Neural cell (in vitro differentiated cells): ENCODE measurements around the gene B3GAT2. TPM values are rescaled to one million over a fixed set of nuclear protein-coding genes. Genes with fewer than 3 reads are reported as not detected.

Source experiments
- H2AFZ ChIP-seq: fragments of 200-600, 300-800 bp; sonication (generic), shearing (Covaris generic); 2 replicates; pipeline ENCODE4 v1.6.0; 2014; ENCODE audit warnings: low read depth, mild to moderate bottlenecking, antibody characterized with exemption, low read length, moderate library complexity
- H3F3A ChIP-seq: fragments of 200-600 bp; shearing (Covaris generic); 2 replicates; pipeline ENCODE4 v1.6.1; 2016; ENCODE audit warnings: mild to moderate bottlenecking, moderate library complexity, mixed read lengths, antibody characterized with exemption, low read length; ENCODE audit not compliant: insufficient read depth, poor library complexity, severe bottlenecking
- H3K27ac ChIP-seq: fragments of 200-600, 300-800 bp; sonication (generic), shearing (Covaris generic); 2 replicates; pipeline ENCODE4 v1.5.1; 2014; ENCODE audit warnings: mild to moderate bottlenecking, low read length, moderate library complexity
- H3K27me3 ChIP-seq: fragments of 300-800, 200-600 bp; sonication (generic), shearing (Covaris generic); 2 replicates; pipeline ENCODE4 v1.6.0; 2014; ENCODE audit warnings: mild to moderate bottlenecking, low read depth, low read length, moderate library complexity; ENCODE audit not compliant: insufficient read depth
- H3K36me3 ChIP-seq: fragments of 300-800, 200-600 bp; sonication (generic), shearing (Covaris generic); 2 replicates; pipeline ENCODE4 v1.5.1; 2014; ENCODE audit warnings: mild to moderate bottlenecking, antibody characterized with exemption, low read length, moderate library complexity; ENCODE audit not compliant: insufficient read depth
- H3K4me2 ChIP-seq: fragments of 300-800, 200-600 bp; sonication (generic), shearing (Covaris generic); 2 replicates; pipeline ENCODE4 v1.6.0; 2014; ENCODE audit warnings: mild to moderate bottlenecking, low read length
- H3K4me3 ChIP-seq: fragments of 300-800, 200-600 bp; sonication (generic), shearing (Covaris generic); 2 replicates; pipeline ENCODE4 v1.5.1; 2014; ENCODE audit warnings: mild to moderate bottlenecking, low read length, moderate library complexity
- H3K79me2 ChIP-seq: fragments of 200-600 bp; shearing (Covaris generic); replicated peaks from 2 replicates; pipeline ENCODE4 v1.6.0; 2014; ENCODE audit warnings: mild to moderate bottlenecking, low read length, moderate library complexity; ENCODE audit not compliant: insufficient read depth
- H3K9ac ChIP-seq: fragments of 300-800, 200-600 bp; sonication (generic), shearing (Covaris generic); 2 replicates; pipeline ENCODE4 v1.6.1; 2016; ENCODE audit warnings: mild to moderate bottlenecking, low read length, mixed read lengths
- H3K9me2 ChIP-seq: fragments of 200-600 bp; shearing (Covaris generic); 2 replicates; pipeline ENCODE4 v1.6.1; 2016; ENCODE audit warnings: mild to moderate bottlenecking, low read length, mixed read lengths; ENCODE audit not compliant: insufficient read depth
- H3K9me3 ChIP-seq: fragments of 200-600, 300-800 bp; sonication (generic), shearing (Covaris generic); 2 replicates; pipeline ENCODE4 v1.6.1; 2016; ENCODE audit warnings: mild to moderate bottlenecking, mixed run types, low read length, moderate library complexity, mixed read lengths
- H4K20me1 ChIP-seq: fragments of 200-600 bp; shearing (Covaris generic); 2 replicates; pipeline ENCODE4 v1.6.1; 2016; ENCODE audit warnings: mild to moderate bottlenecking, mixed run types; ENCODE audit not compliant: insufficient read depth
- MXI1 ChIP-seq: fragments of 450-650 bp; conservative IDR thresholded peaks from 2 replicates; pipeline ENCODE4 v1.6.1; 2014; ENCODE audit warnings: antibody characterized with exemption, mild to moderate bottlenecking; ENCODE audit not compliant: poor library complexity, severe bottlenecking
- polyA plus RNA-seq: library from polyadenylated mRNA; depleted of rRNA; stranded (reverse); fragments of >200 nt; gene quantifications from 2 replicates; pipeline ENCODE4 v1.2.3, GENCODE V29; 2014

The B3GAT2 gene
- polyA plus RNA-seq, 1 donor from 2014 or later, result 5.6 TPM

GRCh38 chr6:70811788-70812187, 145.1 kb downstream of the B3GAT2 start:
- no peak overlapping the region for H3K4me3 ChIP-seq
- H3K36me3 ChIP-seq, result no peaks in the 10 kb centered on the region
- no peak for TF ChIP-seq MXI1
- no peak overlapping the region for H3K9ac ChIP-seq
- H3K79me2 ChIP-seq, result no peaks in the 10 kb centered on the region
- no peaks in the 10 kb centered on the region for H4K20me1 ChIP-seq
- H3K4me2 ChIP-seq, result no peak overlapping the region
- H3F3A ChIP-seq, result no peaks in the 10 kb centered on the region
- no peaks in the 10 kb centered on the region for H3K9me2 ChIP-seq
- no peak overlapping the region for H3K27ac ChIP-seq
- H2AFZ ChIP-seq, result no peak overlapping the region
- H3K27me3 ChIP-seq, result no peaks in the 10 kb centered on the region
- H3K9me3 ChIP-seq, result no peaks in the 10 kb centered on the region
